Measurements from ENCODE around the gene CRB3. TPM values are rescaled to one million over a fixed set of nuclear protein-coding genes. Genes with fewer than 3 reads are reported as not detected.

Gene CRB3
- total and polyA plus RNA-seq, 2 of the 4 experiments (the other 2 are of a cell fraction) = not detected

Small RNAs within 50 kb of the gene (microRNA-seq; reads per million reads assigned to microRNA genes)
- gene AC010503.2 (ENCODE audit: insufficient read depth, insufficient read length) (not detected), gene MIR3940 (ENCODE audit: unreplicated experiment) (4.4 reads per million, percentile 7 among the genes with 10 or more reads in this experiment)

Small RNAs within 50 kb of the gene (small RNA-seq; reads per million reads assigned to genes)
- gene AC010503.2 = 0 reads per million in 5 experiments

Other genes with a start within 250 kb of the CRB3 start
- gene MLLT1, start 184.3 kb upstream of the CRB3 start, total RNA-seq (2012; rRNA removed) = 1.3 and 1.7 TPM in 2 replicates
- gene MLLT1, start 184.3 kb upstream of the CRB3 start, polyA plus RNA-seq (2012; rRNA removed) = 30.6 and 45.4 TPM in 2 replicates
- gene ACER1, start 130.7 kb upstream of the CRB3 start, total RNA-seq (2012; rRNA removed) = not detected in 2 replicates
- 0.11 TPM in 1 of 2 replicates, not detected in the other for gene ACER1, start 130.7 kb upstream of the CRB3 start, polyA plus RNA-seq (2012; rRNA removed)
- 42.3 and 48.0 TPM in 2 replicates for gene CLPP, start 102.7 kb upstream of the CRB3 start, total RNA-seq (2012; rRNA removed)
- 103 and 130 TPM in 2 replicates for gene CLPP, start 102.7 kb upstream of the CRB3 start, polyA plus RNA-seq (2012; rRNA removed)
- gene ALKBH7, start 91.5 kb upstream of the CRB3 start, total RNA-seq (2012; rRNA removed) = 9.3 and 10.3 TPM in 2 replicates
- 22.5 and 33.0 TPM in 2 replicates for gene ALKBH7, start 91.5 kb upstream of the CRB3 start, polyA plus RNA-seq (2012; rRNA removed)
- 0.54 and 0.56 TPM in 2 replicates for gene PSPN, start 88.3 kb upstream of the CRB3 start, total RNA-seq (2012; rRNA removed)
- 0.34 and 0.37 TPM in 2 replicates for gene PSPN, start 88.3 kb upstream of the CRB3 start, polyA plus RNA-seq (2012; rRNA removed)
- 43.7 and 53.0 TPM in 2 replicates for gene GTF2F1, start 71.1 kb upstream of the CRB3 start, total RNA-seq (2012; rRNA removed)
- 50.4 and 51.4 TPM in 2 replicates for gene GTF2F1, start 71.1 kb upstream of the CRB3 start, polyA plus RNA-seq (2012; rRNA removed)
- 31.9 and 34.4 TPM in 2 replicates for gene KHSRP, start 39.5 kb upstream of the CRB3 start, total RNA-seq (2012; rRNA removed)
- 93.7 and 103 TPM in 2 replicates for gene KHSRP, start 39.5 kb upstream of the CRB3 start, polyA plus RNA-seq (2012; rRNA removed)
- gene SLC25A41, start 30.5 kb upstream of the CRB3 start, total RNA-seq (2012; rRNA removed) = not detected in 2 replicates
- gene SLC25A41, start 30.5 kb upstream of the CRB3 start, polyA plus RNA-seq (2012; rRNA removed) = 0.14 TPM in 1 of 2 replicates, not detected in the other
- 7.0 and 7.8 TPM in 2 replicates for gene SLC25A23, start 4.5 kb upstream of the CRB3 start, total RNA-seq (2012; rRNA removed)
- 7.6 and 8.2 TPM in 2 replicates for gene SLC25A23, start 4.5 kb upstream of the CRB3 start, polyA plus RNA-seq (2012; rRNA removed)
- gene DENND1C, start 17.5 kb downstream of the CRB3 start, total RNA-seq (2012; rRNA removed) = not detected in 2 replicates
- not detected in 2 replicates for gene DENND1C, start 17.5 kb downstream of the CRB3 start, polyA plus RNA-seq (2012; rRNA removed)
- gene TUBB4A, start 38.0 kb downstream of the CRB3 start, total RNA-seq (2012; rRNA removed) = not detected in 2 replicates
- not detected in 2 replicates for gene TUBB4A, start 38.0 kb downstream of the CRB3 start, polyA plus RNA-seq (2012; rRNA removed)
- gene TNFSF9, start 66.8 kb downstream of the CRB3 start, total RNA-seq (2012; rRNA removed) = not detected in 2 replicates
- 0.10 and 0.11 TPM in 2 replicates for gene TNFSF9, start 66.8 kb downstream of the CRB3 start, polyA plus RNA-seq (2012; rRNA removed)
- gene CD70, start 126.9 kb downstream of the CRB3 start, total RNA-seq (2012; rRNA removed) = not detected in 2 replicates
- gene CD70, start 126.9 kb downstream of the CRB3 start, polyA plus RNA-seq (2012; rRNA removed) = not detected in 2 replicates
- not detected in 2 replicates for gene TNFSF14, start 205.9 kb downstream of the CRB3 start, total RNA-seq (2012; rRNA removed)
- not detected in 2 replicates for gene TNFSF14, start 205.9 kb downstream of the CRB3 start, polyA plus RNA-seq (2012; rRNA removed)